Mammary epithelial cell (primary cell): ENCODE data around the gene INTS4.

ENCODE experiments used
- CTCF ChIP-seq, 2 donors: IDR thresholded peaks in 1 of 2; conservative IDR thresholded peaks in 1 of 2; 2 replicates each; pipeline ENCODE4 v1.5.1; 2011 to 2012; ENCODE audit warnings: inconsistent platforms in 2 of 2, low read length in 2 of 2, mild to moderate bottlenecking in 2 of 2, control low read depth in 1 of 2, low read depth in 1 of 2; ENCODE audit not compliant: insufficient read depth in 1 of 2; ENCODE audit errors: extremely low read depth in 1 of 2
- EZH2 ChIP-seq: IDR thresholded peaks from 2 replicates; pipeline ENCODE4 v1.6.1; 2012; ENCODE audit warnings: low read length, inconsistent platforms, borderline replicate concordance

DNA sequence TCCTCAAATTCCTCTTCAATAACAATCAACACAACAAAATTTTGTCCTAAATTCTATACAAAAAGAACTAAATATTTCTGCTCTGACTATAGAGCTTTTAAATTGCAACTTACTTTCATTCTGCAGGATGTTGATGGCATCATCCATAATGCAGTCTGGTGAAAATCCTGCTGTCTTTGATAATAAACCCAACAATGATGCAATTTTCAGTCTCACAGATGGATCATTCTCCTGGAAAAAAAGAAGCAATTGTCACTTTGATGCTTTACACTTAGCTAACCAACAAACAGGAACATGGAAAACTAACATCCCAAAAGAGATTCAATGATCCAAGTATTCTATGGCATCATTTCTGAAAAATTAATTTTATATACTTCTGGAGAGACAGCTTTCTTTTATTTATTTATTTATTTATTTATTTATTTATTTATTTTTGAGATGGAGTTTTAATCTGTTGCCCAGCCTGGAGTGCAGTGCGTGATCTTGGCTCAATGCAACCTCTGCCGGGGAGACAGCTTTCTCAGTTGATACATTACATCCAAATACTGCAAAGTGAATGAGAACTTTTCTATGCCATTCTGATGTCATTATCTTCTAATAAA is 13.0 kb downstream of the INTS4 start:
- TF ChIP-seq CTCF (conservative IDR thresholded peaks at IDR 0.05 in 1 of 2, IDR thresholded peaks at IDR 0.05 in 1 of 2; ENCODE audit: extremely low read depth in 1 of 2, insufficient read depth in 1 of 2, low read depth in 1 of 2, low read length in 2 of 2) = no peak
- TF ChIP-seq EZH2 = no peak
